Hepatocyte (in vitro differentiated cells): ENCODE results near the gene CBX2.

Experiments
- CTCF ChIP-seq: fragments of 200-600 bp; sonication (generic); IDR thresholded peaks from 2 replicates; pipeline ENCODE4 v1.5.1; 2016; ENCODE audit warnings: antibody characterized with exemption, mild to moderate bottlenecking; ENCODE audit not compliant: poor library complexity
- EZH2 ChIP-seq: fragments of 200-600 bp; sonication (generic); IDR thresholded peaks from 2 replicates; pipeline ENCODE4 v1.6.1; 2016; ENCODE audit warnings: antibody characterized with exemption, mild to moderate bottlenecking, borderline replicate concordance
- EZH2phosphoT487 ChIP-seq: fragments of 200-600 bp; sonication (generic); IDR thresholded peaks from one replicate; pipeline ENCODE4 v1.6.1; 2018; ENCODE audit warnings: antibody characterized with exemption, mild to moderate bottlenecking, low read depth, moderate library complexity; ENCODE audit not compliant: unreplicated experiment, severe bottlenecking

GRCh38 chr17:79792984-79793923 is 15.3 kb downstream of the CBX2 start:
- TF ChIP-seq CTCF: no peak
- TF ChIP-seq EZH2phosphoT487: peak; percentile 58
- TF ChIP-seq EZH2: peak; percentile 23
